ENCODE measurements around the gene DLL4.
A peak's percentile ranks its signal among the peaks of the same experiment; 100 is the strongest.

Gene DLL4

GRCh38 chr15:40927873-40928806 is 1.0 kb upstream of the DLL4 start:
- no peak for DNase-seq

DNA sequence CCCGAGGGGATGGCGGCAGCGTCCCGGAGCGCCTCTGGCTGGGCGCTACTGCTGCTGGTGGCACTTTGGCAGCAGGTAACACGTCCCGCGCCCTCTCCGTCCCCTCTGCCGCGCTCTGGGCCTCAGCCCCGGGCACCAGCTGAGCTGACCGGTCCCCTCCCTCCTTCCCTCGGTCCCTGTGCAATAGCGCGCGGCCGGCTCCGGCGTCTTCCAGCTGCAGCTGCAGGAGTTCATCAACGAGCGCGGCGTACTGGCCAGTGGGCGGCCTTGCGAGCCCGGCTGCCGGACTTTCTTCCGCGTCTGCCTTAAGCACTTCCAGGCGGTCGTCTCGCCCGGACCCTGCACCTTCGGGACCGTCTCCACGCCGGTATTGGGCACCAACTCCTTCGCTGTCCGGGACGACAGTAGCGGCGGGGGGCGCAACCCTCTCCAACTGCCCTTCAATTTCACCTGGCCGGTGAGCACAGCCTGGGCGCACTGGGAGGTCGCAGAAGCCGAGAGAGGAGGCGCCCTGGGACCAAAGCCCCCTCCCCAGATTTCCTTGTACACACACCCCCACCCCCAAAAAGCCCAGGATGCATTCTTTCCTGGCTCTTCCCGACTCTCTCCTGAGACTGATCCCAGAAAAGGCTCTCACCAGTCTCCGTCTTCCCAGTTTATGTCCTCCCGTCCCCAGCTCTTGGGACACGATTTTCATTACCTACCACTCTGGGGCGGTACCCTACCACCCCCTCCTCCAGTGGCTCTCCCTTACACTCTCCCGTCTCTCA is 705 bp downstream of the DLL4 start:
- no peak for DNase-seq

DNA sequence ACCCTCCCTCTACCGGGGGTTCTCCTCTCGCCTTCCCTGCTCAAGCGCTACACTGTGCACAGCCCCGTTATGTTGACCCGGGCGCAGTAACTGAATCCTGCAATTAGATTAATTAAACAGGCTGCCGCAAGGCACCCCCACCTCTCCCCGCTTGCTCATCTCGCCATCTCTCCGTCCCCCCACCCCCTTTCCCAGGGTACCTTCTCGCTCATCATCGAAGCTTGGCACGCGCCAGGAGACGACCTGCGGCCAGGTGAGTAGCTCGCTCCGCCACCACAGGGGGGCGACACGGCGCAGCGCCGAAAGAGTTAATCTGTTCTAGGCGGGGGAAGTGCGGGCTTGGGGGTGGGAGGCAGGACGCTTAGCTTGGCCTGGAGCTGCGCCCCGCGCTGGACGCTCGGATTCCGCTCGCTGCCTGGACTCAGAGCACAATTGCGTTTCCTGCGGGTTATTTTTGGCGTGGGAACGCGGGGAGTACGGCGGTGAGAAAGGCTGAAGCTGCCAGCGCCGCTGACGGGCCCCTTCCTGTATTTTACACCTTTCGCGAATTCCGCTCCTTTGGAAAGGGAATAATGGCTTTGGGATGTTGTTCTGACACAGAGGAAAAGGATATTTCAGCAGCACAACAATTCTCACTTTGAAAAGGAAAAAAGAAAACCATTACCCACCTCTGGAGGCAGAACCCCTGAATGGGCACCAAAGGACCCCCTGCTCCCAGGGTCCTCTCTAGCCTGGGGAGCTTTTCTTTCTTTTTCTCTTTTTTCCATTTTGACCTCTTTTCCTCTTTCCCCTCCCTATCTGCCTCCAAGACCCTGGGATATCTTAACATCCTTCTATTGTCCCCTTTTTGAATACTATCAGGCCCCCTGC is 1.5 kb downstream of the DLL4 start:
- DNase-seq = no peak

- DNase-seq = no peak
Measured at GRCh38 chr15:40931300-40932142, 2.4 kb downstream of the DLL4 start.

DNA sequence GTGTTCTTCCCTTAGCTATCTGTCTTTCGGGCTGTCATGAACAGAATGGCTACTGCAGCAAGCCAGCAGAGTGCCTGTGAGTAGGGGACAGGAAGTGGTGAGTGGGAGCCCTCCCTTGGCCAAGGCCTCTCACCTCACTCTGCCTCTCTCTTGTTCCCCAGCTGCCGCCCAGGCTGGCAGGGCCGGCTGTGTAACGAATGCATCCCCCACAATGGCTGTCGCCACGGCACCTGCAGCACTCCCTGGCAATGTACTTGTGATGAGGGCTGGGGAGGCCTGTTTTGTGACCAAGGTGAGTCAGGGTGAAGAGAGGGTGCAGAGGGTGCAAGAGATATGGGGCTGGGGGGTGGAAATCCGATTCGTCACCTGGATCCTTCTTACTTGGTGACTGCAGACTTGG is 3.0 kb downstream of the DLL4 start:
- DNase-seq = no peak

DNA sequence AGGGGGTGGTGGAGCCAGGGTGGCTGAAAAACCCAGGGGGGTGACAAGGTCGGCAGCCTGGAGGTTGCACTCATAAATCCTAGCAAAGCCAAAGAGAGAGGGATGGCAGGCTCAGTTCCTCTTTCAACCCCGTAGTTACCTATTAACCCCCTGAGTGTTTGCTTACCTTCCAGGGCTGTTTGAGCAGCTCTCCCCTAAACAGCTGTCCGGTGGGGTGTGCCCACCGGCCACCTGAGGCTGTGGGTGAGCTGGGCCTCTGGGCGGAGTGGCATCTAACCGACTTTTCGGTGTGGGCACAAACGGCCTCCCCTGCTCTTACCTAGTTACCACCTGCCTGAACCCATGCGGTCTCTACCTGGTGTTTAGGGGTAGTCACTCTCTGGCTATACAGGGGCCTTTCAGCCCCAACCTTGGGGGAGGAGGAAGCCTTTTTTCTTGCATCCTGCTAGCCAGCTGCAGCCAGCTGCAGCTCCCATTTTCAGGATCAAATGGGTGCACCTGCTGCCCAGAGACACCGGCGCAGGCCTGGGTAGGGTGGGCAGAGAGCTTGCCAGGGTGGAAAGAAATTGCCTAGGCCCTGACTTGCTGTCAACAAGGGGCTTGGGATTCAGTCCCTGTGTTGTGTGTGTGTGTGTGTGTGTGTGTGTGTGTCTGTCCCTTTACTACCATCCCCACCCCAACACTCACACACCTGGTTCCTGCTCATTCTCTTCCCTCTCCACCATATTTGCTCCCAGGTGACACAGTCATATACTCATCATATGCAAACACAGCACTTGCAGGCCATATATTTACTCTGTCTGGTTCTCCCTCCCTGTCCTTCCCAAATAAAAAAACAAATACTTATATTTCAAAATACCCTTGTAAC is 3.7 kb downstream of the DLL4 start:
- no peak for DNase-seq

DNA sequence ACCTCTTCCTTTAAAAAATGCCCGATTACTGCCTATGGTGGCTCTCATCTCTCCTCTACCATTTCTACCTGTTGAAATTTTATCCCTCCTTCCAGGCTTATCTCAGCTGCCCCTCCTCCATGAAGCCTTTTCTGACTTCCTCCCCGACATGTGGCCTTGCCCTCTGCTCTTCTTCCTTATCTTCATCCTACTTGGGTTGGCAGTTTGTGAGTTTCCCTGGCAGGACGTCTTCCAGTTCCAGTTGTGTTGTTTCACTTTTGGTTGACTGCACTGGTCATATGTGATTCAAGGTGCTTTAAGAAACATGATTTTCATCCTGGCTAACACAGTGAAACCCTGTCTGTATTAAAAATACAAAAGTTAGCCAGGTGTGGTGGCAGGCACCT is 4.4 kb downstream of the DLL4 start:
- DNase-seq = no peak

GRCh38 chr15:40934457-40934856 is 5.3 kb downstream of the DLL4 start:
- no peak for DNase-seq

- DNase-seq = no peak
Measured at GRCh38 chr15:40936234-40936708, 7.1 kb downstream of the DLL4 start.

GRCh38 chr15:40936709-40937666 is 7.8 kb downstream of the DLL4 start:
- DNase-seq = peak; percentile 87

GRCh38 chr15:40937762-40938535 is 8.8 kb downstream of the DLL4 start:
- DNase-seq = no peak

- no peak for DNase-seq
Measured at GRCh38 chr15:40938536-40938870, 9.4 kb downstream of the DLL4 start.

DNA sequence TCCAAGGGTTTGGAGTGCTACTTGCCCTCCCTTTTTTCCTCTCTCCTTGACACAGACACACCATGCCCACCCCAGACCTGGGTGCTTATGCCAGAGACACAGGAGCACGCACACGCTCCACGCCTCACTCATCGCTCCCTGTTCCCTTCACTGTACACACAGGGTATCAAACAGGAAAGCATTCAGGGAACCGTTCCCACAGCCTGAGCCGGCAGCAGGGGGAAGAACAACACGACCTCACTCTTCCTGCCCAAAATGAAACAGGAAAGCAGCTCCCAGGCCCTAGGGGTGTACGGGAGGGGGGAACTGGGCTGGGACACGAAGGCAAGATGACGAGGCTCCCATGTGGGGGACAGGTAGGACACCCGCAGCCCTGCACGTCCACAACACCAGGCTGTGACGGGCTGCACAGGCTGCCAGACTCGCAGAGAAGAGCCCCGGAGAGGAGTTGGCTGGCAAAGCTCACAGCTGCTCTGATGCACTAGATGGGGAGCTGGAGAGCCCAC is 11.2 kb downstream of the DLL4 start:
- DNase-seq = no peak

DNA sequence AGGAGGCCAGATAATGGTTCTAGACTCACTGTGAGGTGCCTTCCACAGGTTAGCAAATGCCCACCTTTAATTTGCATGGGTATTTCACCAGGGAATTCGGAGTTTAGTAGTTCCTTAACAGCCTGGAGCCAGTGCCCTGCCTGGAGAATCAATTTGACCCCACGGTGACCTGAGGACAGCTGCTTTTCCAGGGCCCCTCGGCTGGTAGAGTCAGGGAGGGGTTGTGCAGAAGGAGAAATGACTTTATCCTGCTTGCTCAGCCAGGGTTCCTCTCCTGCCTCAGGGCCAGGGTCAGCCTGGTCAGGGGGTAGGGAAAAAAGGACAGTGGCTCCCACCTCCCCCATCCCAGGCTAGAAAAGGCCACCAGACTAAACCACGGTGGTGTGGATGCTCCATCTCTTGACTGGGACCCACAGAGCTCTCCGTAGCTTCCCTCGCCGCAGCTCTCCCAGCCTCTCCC is 12.0 kb downstream of the DLL4 start:
- DNase-seq = no peak

GRCh38 chr15:40941528-40942336 is 12.6 kb downstream of the DLL4 start:
- DNase-seq = no peak

DNA sequence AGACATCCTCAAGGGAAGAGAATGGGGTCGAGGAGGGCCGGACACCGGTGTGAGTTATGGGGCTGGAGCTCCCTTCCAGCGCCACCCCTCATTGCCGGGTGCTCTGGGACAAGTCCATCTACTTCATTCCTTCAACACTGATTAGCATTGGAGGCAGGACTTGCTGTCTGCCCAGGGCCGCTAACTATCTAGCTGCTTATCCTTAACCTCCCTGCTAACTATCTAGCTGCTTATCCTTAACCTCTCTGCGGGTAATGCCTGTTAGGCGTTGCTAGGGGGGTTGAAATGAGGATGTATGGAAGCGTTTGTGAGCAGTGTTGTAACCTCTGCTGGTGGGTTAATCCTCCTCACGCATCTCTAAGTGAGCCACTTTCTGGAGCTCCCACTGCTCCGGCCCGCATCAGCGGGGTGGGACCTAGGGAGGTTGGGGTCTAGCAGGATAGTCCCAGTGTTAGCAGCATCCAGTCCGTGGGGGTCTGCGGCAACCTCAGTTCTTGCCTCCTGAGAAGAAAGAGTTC is 13.3 kb downstream of the DLL4 start:
- no peak for DNase-seq

- DNase-seq = no peak
Measured at GRCh38 chr15:40942878-40943277, 13.7 kb downstream of the DLL4 start.
